ENCODE results near the gene HSPA1A. TPM values are rescaled to one million over a fixed set of nuclear protein-coding genes. Genes with fewer than 3 reads are reported as not detected.

Gene HSPA1A
- total and polyA plus RNA-seq, 9 of the 15 experiments (the other 6 are each of a cell fraction or from before 2014, with no cell fraction given), result 2.2 to 273 (median 107) TPM

DNA sequence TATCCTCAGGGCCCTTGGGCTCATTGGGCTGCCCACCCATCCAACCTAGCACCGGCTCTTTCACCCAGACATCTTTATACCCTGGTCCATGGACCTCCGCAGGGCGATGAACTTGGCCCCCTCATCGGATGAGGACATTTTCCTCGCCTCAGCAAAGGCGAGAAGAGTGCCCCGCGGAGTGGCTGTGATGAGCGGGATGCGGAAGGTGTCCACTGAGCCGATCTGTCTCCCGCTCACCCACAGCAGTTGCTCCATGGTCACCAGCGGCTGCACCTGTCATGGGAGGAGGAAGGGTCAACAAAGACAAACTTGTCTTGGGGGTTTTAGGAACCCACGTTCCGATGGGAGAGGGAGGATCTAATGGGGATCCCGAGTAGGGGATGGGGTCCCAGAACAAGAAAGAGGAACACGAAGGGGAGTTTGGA is 46.6 kb downstream of the HSPA1A start (continued):
- TF ChIP-seq TOE1 (IDR thresholded peaks at IDR 0.05; ENCODE audit: borderline replicate concordance) (no peak), TOE1 (CRISPR knock-in tag; IDR thresholded peaks at IDR 0.05; ENCODE audit: borderline replicate concordance, low read depth) (0 out of 2 replicates have a peak, but pooled peaks have one; percentile 19), NFIX (CRISPR knock-in tag; IDR thresholded peaks at IDR 0.05; ENCODE audit: low read depth) (no peak), TAF9B (IDR thresholded peaks at IDR 0.05; ENCODE audit: partially characterized antibody) (no peak)
- TF ChIP-seq, protein P1, sequence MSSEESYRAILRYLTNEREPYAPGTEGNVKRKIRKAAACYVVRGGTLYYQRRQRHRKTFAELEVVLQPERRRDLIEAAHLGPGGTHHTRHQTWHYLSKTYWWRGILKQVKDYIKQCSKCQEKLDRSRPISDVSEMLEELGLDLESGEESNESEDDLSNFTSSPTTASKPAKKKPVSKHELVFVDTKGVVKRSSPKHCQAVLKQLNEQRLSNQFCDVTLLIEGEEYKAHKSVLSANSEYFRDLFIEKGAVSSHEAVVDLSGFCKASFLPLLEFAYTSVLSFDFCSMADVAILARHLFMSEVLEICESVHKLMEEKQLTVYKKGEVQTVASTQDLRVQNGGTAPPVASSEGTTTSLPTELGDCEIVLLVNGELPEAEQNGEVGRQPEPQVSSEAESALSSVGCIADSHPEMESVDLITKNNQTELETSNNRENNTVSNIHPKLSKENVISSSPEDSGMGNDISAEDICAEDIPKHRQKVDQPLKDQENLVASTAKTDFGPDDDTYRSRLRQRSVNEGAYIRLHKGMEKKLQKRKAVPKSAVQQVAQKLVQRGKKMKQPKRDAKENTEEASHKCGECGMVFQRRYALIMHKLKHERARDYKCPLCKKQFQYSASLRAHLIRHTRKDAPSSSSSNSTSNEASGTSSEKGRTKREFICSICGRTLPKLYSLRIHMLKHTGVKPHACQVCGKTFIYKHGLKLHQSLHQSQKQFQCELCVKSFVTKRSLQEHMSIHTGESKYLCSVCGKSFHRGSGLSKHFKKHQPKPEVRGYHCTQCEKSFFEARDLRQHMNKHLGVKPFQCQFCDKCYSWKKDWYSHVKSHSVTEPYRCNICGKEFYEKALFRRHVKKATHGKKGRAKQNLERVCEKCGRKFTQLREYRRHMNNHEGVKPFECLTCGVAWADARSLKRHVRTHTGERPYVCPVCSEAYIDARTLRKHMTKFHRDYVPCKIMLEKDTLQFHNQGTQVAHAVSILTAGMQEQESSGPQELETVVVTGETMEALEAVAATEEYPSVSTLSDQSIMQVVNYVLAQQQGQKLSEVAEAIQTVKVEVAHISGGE (CRISPR knock-in tag; IDR thresholded peaks at IDR 0.05), result peak in 1 of 3 experiments; percentile 27; a peak in 1 of 6 replicates
- TF ChIP-seq, protein P2, sequence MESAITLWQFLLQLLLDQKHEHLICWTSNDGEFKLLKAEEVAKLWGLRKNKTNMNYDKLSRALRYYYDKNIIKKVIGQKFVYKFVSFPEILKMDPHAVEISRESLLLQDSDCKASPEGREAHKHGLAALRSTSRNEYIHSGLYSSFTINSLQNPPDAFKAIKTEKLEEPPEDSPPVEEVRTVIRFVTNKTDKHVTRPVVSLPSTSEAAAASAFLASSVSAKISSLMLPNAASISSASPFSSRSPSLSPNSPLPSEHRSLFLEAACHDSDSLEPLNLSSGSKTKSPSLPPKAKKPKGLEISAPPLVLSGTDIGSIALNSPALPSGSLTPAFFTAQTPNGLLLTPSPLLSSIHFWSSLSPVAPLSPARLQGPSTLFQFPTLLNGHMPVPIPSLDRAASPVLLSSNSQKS (CRISPR knock-in tag; IDR thresholded peaks at IDR 0.05), result no peak
